GM23338 (cell line): Measurements from ENCODE around the gene ADAMTS8.

ENCODE experiments used
- CREB1 ChIP-seq: fragments of 250-450 bp; sonication (Bioruptor Pico); IDR thresholded peaks from 2 replicates; pipeline ENCODE4 v1.5.0; 2020; ENCODE audit warnings: low read depth, mild to moderate bottlenecking, moderate library complexity
- CTCF ChIP-seq, 2 experiments: fragments of 200-600 bp in 1 of 2; sonication (generic) in 1 of 2; conservative IDR thresholded peaks; 2 replicates each; pipeline versions ENCODE4 v1.5.1 to v1.6.1; 2016 to 2017; ENCODE audit warnings: antibody characterized with exemption in 2 of 2, low read depth in 2 of 2, mild to moderate bottlenecking in 2 of 2, moderate library complexity in 1 of 2
- EZH2 ChIP-seq: fragments of 200-600 bp; sonication (generic); IDR thresholded peaks from one replicate; pipeline ENCODE4 v1.8.0; 2017; ENCODE audit warnings: antibody characterized with exemption, mild to moderate bottlenecking, low read depth; ENCODE audit not compliant: unreplicated experiment
- TF ChIP-seq, protein P1 (sequence below): IDR thresholded peaks from one replicate; pipeline ENCODE4 v1.6.1; 2018; ENCODE audit warnings: antibody characterized with exemption; ENCODE audit not compliant: unreplicated experiment

- TF ChIP-seq CTCF (conservative IDR thresholded peaks at IDR 0.05; ENCODE audit: low read depth in 2 of 2), result no peak
- TF ChIP-seq, protein P1, sequence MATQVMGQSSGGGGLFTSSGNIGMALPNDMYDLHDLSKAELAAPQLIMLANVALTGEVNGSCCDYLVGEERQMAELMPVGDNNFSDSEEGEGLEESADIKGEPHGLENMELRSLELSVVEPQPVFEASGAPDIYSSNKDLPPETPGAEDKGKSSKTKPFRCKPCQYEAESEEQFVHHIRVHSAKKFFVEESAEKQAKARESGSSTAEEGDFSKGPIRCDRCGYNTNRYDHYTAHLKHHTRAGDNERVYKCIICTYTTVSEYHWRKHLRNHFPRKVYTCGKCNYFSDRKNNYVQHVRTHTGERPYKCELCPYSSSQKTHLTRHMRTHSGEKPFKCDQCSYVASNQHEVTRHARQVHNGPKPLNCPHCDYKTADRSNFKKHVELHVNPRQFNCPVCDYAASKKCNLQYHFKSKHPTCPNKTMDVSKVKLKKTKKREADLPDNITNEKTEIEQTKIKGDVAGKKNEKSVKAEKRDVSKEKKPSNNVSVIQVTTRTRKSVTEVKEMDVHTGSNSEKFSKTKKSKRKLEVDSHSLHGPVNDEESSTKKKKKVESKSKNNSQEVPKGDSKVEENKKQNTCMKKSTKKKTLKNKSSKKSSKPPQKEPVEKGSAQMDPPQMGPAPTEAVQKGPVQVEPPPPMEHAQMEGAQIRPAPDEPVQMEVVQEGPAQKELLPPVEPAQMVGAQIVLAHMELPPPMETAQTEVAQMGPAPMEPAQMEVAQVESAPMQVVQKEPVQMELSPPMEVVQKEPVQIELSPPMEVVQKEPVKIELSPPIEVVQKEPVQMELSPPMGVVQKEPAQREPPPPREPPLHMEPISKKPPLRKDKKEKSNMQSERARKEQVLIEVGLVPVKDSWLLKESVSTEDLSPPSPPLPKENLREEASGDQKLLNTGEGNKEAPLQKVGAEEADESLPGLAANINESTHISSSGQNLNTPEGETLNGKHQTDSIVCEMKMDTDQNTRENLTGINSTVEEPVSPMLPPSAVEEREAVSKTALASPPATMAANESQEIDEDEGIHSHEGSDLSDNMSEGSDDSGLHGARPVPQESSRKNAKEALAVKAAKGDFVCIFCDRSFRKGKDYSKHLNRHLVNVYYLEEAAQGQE, result no peak
- TF ChIP-seq CREB1, result no peak
- TF ChIP-seq EZH2, result no peak
Measured at GRCh38 chr11:130475426-130476053, 47.1 kb upstream of the ADAMTS8 start.
